Gastroesophageal sphincter (tissue), 3 donors: ENCODE measurements around the gene DTX4.

ENCODE experiments used
- POLR2AphosphoS5 ChIP-seq: sonication (generic); formaldehyde crosslinking; IDR thresholded peaks from one replicate; pipeline ENCODE4 v1.6.1; 2017; ENCODE audit warnings: antibody characterized with exemption
- TF ChIP-seq, protein P1 (sequence below), 4 experiments: fragments of 200-600 bp in 2 of 4; fragments of 450-650 bp in 2 of 4; sonication (generic) in 1 of 4; IDR thresholded peaks; one replicate each; pipeline ENCODE4 v1.5.1; 2017 to 2019; ENCODE audit warnings: antibody characterized with exemption in 4 of 4, mild to moderate bottlenecking in 2 of 4, moderate library complexity in 2 of 4

DNA sequence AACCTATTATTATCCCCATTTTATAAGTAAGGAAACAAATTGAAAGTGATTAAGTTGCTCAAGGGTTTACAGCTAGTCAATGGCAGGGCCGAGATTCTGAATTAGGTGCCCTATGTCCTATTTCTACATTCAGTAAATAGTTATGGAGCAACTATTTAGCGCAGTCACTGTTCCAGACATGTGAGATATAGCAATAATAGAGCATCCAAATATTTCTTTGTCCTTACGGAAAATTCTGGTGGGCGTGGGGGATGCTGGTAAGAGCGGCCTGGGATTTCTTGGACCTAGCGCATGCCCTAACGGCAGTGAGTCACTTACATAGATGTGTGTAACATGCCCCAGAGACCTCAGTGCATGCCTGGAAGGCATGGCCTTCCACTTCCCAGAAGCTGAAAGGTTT, 4.4 kb downstream of the DTX4 start:
- TF ChIP-seq, protein P1, sequence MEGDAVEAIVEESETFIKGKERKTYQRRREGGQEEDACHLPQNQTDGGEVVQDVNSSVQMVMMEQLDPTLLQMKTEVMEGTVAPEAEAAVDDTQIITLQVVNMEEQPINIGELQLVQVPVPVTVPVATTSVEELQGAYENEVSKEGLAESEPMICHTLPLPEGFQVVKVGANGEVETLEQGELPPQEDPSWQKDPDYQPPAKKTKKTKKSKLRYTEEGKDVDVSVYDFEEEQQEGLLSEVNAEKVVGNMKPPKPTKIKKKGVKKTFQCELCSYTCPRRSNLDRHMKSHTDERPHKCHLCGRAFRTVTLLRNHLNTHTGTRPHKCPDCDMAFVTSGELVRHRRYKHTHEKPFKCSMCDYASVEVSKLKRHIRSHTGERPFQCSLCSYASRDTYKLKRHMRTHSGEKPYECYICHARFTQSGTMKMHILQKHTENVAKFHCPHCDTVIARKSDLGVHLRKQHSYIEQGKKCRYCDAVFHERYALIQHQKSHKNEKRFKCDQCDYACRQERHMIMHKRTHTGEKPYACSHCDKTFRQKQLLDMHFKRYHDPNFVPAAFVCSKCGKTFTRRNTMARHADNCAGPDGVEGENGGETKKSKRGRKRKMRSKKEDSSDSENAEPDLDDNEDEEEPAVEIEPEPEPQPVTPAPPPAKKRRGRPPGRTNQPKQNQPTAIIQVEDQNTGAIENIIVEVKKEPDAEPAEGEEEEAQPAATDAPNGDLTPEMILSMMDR (IDR thresholded peaks at IDR 0.05) = no peak
- TF ChIP-seq POLR2AphosphoS5 = no peak
